Stimulated activated naive CD8-positive, alpha-beta T cell treated with anti-CD3 and anti-CD28 coated beads, Interleukin-15, Interleukin-2, amounts not matched to agents 100 ng/mL and 50 ng/mL, for 24 hours (primary cell): ENCODE results near the gene CAPZA1.
"Not testable (repeated sequence)": the region's sequence is repeated elsewhere in the genome, so short reads cannot be mapped to it uniquely, and the experiment has no call there.

ENCODE experiments used
- H3K27ac Mint-ChIP-seq: one replicate; pipeline ENCODE4 v1.8.0; 2021; ENCODE audit warnings: mild to moderate bottlenecking, mixed read lengths
- H3K27me3 Mint-ChIP-seq: one replicate; pipeline ENCODE4 v1.8.0; 2021; ENCODE audit warnings: mixed read lengths
- H3K36me3 Mint-ChIP-seq: one replicate; pipeline ENCODE4 v1.8.0; 2021; ENCODE audit warnings: low read depth, mixed read lengths
- H3K4me1 Mint-ChIP-seq: one replicate; pipeline ENCODE4 v1.8.0; 2021; ENCODE audit warnings: low read depth, mixed read lengths
- H3K4me3 Mint-ChIP-seq: one replicate; pipeline ENCODE4 v1.8.0; 2021; ENCODE audit warnings: mild to moderate bottlenecking, mixed read lengths
- H3K9me3 Mint-ChIP-seq: one replicate; pipeline ENCODE4 v1.8.0; 2021; ENCODE audit warnings: mixed read lengths

The CAPZA1 gene

DNA sequence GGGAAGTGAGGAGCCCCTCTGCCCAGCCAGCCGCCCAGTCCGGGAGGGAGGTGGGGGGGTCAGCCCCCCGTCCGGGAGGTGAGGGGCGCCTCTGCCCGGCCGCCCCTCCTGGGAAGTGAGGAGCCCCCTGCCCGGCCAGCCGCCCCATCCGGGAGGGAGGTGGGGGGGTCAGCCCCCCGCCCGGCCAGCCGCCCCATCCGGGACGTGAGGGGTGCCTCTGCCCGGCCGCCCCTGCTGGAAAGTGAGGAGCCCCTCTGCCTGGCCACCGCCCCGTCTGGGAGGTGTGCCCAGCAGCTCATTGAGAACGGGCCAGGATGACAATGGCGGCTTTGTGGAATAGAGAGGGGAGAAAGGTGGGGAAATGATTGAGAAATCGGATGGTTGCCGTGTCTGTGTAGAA, 20.8 kb downstream of the CAPZA1 start:
- not testable (repeated sequence) for H3K27me3 Mint-ChIP-seq, H3K27ac Mint-ChIP-seq, H3K4me3 Mint-ChIP-seq, H3K9me3 Mint-ChIP-seq
- Mint-ChIP-seq H3K4me1 (peaks cover 54% of the 10 kb centered on the region), H3K36me3 (peaks cover 37% of the 10 kb centered on the region)

DNA sequence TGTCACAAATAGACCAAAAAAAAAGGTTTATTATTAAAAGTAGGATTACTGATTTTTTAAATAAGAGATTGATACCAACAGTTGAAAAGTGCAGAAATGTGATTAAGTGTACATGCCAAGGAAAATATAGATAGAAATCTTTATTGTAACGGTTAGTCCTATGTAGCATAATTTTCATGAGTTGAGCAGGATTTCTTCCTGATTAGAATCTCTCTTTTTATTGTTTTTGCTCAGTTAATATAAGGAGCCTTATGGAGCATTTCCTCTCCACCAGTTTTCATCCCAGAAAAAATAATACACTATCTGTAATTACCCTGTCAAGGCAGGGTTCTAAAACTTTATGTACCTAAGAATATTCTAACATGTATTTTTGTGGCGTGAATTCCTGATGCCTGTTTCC, 23.4 kb downstream of the CAPZA1 start:
- no peak overlapping the region for H3K4me3 Mint-ChIP-seq
- no peak overlapping the region for H3K27ac Mint-ChIP-seq
- H3K27me3 Mint-ChIP-seq = no peaks in the 10 kb centered on the region
- peaks cover 48% of the 10 kb centered on the region for H3K4me1 Mint-ChIP-seq
- H3K9me3 Mint-ChIP-seq = no peaks in the 10 kb centered on the region
- H3K36me3 Mint-ChIP-seq = peaks cover 51% of the 10 kb centered on the region

DNA sequence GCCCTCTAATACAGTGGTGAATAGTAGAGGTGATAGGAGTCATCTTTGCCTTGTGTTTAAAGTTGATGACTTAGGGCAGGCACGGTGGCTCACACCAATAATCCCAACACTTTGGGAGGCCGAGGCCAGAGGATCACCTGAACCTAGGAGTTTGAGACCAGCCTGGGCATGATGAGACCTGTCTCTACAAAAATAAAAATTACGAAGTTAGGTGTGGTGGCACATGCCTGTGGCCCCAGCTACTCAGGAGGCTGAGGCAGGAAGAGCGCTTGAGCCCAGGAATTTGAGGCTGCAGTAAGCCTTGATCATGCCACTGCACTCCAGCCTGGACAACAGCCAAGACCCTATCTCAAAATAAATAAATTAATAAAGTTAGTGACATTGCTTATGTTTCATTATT, 26.6 kb downstream of the CAPZA1 start:
- Mint-ChIP-seq H3K27ac (no peak overlapping the region), H3K4me1 (peaks cover 45% of the 10 kb centered on the region), H3K27me3 (no peaks in the 10 kb centered on the region), H3K36me3 (peaks cover 77% of the 10 kb centered on the region), H3K9me3 (no peaks in the 10 kb centered on the region), H3K4me3 (no peak overlapping the region)

DNA sequence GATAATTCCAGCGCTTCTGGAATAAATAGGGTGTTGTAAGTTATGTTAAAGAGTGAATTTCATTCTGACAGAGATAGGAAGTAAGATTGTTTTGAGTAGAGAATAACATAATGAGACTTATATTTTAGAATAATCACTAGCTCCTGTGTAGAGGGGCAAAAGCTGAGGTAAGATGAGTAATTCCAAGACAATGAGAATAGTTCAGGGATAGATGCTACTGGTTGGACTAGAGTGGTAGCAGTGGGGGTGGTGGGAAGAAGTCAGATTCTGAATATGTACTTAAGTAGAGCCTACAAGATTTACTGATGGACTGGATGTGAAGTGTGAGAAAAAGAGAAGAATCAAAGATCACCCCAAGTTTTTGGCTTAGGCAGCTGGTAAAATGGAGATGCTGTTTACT, 31.6 kb downstream of the CAPZA1 start:
- no peaks in the 10 kb centered on the region for H3K27me3 Mint-ChIP-seq
- H3K36me3 Mint-ChIP-seq = peaks cover 72% of the 10 kb centered on the region
- H3K27ac Mint-ChIP-seq = no peak overlapping the region
- peaks cover 15% of the 10 kb centered on the region for H3K4me1 Mint-ChIP-seq
- H3K9me3 Mint-ChIP-seq = no peaks in the 10 kb centered on the region
- H3K4me3 Mint-ChIP-seq = no peak overlapping the region

DNA sequence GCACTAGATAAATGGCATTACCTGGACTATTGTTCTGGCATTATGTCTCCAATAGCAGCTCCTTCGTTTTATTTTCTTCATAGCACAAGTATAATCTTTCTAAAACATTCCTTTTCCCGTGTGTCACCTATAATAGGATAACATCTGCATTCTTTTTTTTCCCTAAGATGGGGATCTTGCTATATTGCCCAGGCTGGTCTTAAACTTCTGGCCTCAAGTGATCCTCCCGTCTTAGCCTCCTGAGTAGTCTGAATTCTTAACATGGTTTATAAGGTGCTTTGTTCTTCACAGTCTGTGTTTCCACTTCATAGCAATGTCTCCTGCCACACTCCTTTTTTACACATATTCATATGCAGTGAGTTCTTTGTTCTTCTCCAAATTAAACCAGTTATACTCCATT, 46.2 kb downstream of the CAPZA1 start:
- Mint-ChIP-seq H3K4me3 (no peak overlapping the region), H3K36me3 (peaks cover 82% of the 10 kb centered on the region), H3K27ac (peak overlapping the region; percentile 9), H3K27me3 (no peaks in the 10 kb centered on the region), H3K9me3 (no peaks in the 10 kb centered on the region), H3K4me1 (peaks cover 34% of the 10 kb centered on the region)

DNA sequence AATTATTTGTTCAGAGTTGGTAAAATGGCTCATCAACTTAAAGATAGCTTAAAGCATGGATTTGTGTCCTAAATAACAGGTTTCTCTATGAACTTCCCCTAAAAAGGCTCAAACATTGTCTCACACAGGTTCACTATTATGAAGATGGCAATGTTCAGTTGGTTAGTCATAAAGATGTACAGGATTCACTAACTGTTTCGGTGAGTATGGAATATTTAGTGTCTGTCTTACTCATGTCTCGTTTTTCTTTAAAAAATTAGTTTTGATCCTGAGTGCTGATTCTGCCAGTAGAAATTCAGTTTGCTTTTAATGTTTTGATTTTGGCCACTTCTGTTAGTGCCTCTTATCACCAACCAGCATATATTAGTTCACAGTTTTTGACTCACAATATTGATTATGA, 47.3 kb downstream of the CAPZA1 start:
- no peaks in the 10 kb centered on the region for H3K9me3 Mint-ChIP-seq
- H3K4me1 Mint-ChIP-seq = peaks cover 34% of the 10 kb centered on the region
- H3K4me3 Mint-ChIP-seq = no peak overlapping the region
- H3K27me3 Mint-ChIP-seq = no peaks in the 10 kb centered on the region
- peak overlapping the region; percentile 74 for H3K27ac Mint-ChIP-seq
- peaks cover 82% of the 10 kb centered on the region for H3K36me3 Mint-ChIP-seq

DNA sequence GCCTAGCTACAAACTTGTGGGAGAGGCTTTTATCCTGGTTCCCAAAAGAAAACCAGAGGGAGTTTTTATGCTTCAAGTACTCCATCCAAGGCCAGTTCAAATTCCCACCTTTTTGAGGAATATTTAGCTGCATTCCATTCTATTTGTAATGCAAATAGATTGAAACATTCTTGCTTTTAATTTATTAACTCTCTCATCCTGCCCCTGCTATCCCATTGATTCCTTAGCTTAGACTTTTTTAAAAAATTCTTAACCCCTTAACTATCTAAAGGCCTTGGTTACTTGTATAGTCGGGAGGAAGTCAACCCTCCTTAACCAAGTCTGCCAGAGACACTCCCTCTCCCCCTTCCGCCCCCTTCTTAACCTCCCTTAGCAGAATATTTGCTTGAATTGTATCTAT, 52.4 kb downstream of the CAPZA1 start:
- no peak overlapping the region for H3K4me3 Mint-ChIP-seq

DNA sequence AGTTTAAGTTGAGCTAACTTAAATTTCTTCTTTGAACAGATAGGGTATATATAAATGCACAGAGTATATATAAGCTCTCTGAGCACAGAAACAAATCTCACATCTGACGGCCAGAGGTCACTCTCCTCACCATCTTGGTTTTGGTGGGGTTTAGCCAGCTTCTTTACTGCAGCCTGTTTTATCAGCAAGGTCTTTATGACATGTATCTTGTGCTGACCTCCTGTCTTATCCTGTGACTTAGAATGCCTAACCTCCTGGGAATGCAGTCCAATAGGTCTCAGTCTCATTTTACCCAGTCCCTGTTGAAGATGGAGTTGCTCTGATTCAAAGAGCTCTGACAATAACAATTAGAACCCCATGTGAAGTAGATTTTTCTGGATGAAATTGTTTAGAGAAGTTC, 53.2 kb downstream of the CAPZA1 start:
- Mint-ChIP-seq H3K27ac (peak overlapping the region; percentile 9), H3K4me3 (no peak overlapping the region), H3K27me3 (no peaks in the 10 kb centered on the region), H3K4me1 (peaks cover 56% of the 10 kb centered on the region), H3K9me3 (no peaks in the 10 kb centered on the region), H3K36me3 (peaks cover 64% of the 10 kb centered on the region)

More for the DNA sequence above, 52.4 kb downstream of the CAPZA1 start:
- H3K27ac Mint-ChIP-seq = no peak overlapping the region
- H3K36me3 Mint-ChIP-seq = peaks cover 72% of the 10 kb centered on the region
- no peaks in the 10 kb centered on the region for H3K27me3 Mint-ChIP-seq
- H3K4me1 Mint-ChIP-seq = peaks cover 59% of the 10 kb centered on the region
- H3K9me3 Mint-ChIP-seq = no peaks in the 10 kb centered on the region

DNA sequence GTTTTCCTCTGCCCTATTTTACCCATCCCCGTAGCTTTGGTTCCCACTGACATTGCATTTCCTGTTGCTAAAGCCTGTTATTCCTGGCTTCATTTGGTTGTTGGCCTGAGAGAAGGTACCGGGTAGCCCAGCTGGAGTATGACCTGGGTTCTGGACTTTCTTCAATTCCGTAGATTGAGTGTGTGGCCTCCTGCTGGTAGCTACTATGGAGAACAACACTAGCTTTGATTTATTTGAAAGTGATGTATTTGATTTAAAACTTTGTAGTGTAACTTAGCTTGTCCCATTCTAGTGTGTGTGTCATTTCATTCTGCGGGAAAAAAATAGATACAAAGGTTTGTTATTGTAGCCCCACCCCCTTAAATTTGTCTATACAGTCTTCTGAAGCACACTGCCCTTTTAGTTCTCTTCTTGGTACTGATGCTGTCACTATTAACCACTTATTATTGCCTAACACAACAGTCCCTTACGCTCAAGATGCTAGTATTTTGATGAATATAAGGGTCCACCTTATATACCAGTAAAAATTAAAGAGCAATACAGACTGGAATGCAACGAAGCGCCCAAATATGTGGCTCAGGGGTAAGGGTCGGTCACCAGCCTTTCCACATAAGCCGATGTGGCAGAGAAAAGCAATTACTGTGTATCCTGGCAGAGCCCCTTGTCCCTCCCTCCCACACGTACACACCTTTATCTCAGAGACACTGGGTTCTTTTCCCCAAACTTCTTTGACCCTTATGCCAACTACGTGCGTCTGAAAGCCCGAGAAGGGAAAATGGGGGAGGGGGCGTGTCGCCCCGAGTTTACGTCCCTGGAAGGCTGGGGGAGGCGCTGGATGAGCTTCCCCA, 54.2 kb downstream of the CAPZA1 start:
- Mint-ChIP-seq H3K27me3 (no peaks in the 10 kb centered on the region), H3K9me3 (no peaks in the 10 kb centered on the region), H3K36me3 (peaks cover 57% of the 10 kb centered on the region), H3K4me1 (peaks cover 55% of the 10 kb centered on the region), H3K4me3 (peak overlapping the region; percentile 90), H3K27ac (peak overlapping the region; percentile 94)

DNA sequence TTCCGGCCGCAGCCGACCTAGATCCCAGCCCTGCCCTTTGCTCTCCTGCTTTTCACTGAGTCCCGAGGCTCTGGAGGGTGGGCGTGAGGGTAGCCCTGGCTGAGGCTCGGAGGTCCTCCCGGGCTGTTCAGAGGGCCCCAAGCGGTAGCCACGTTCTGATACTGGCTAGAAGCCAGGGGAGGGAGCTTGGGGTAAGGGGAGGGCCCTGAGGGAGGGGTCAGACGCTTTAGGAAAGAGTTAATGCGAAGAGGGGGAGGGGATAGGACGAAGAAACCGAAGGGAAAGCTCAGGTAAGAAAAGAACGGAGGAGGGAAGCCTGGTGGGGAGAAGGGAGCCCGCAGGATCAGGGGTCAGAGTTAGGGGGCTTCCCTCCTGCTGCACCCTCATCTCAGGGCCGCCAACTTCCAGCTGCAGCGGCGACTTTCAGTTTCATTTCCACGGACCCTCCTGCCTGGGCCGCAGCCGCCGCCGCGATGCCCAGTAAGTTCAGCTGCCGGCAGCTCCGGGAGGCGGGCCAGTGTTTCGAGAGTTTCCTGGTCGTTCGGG, 54.9 kb downstream of the CAPZA1 start, which contains the start of gene MOV10:
Gene MOV10, plus strand, starts transcription at position 220 of the 546 bp plus-strand sequence. Its CDS starts 254 bp downstream, at position 474.
- peak within 1 kb of the TSS; percentile 94 for H3K27ac Mint-ChIP-seq
- peaks cover 48% of the 10 kb centered on the region for H3K4me1 Mint-ChIP-seq
- H3K4me3 Mint-ChIP-seq = peak within 1 kb of the TSS; percentile 90
- no peaks in the 10 kb centered on the region for H3K27me3 Mint-ChIP-seq
- H3K9me3 Mint-ChIP-seq = no peaks in the 10 kb centered on the region
- peaks cover 50% of the 10 kb centered on the region for H3K36me3 Mint-ChIP-seq

DNA sequence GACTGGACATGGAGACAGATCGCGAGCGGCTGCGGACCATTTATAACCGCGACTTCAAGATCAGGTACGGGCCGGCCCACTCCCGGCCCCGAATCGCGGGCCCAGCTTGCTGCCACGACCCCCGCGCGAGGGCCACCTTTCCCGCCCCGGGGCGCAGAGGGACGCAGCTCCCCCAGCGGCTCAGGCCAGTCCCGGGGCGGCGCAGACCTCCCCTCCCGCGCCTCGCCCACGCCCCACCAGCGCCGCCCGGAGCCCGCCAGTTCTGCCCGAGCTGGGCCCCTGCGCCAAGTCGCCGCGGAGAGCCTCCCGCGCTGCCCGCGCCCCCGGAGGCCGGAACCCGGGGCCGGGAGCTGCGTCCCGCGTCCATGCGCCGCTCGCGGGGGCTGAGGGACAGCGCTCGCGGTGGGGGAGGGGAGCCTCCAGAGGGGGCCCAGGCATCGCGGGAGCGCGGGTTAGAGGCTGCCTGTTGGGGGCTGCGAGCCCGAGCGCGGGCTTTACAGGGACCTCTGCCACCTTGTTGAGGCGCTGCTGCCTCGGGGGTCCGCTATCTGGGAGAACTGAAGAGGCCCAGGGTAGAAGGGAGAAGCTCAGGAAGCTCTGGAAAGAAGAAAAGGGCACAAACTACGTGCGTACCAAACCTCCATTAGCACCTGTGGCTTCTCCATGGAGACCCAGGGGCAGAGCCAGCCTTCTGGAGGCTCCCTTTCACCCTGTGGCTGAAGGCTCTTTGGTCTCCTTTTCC, 55.5 kb downstream of the CAPZA1 start:
- Mint-ChIP-seq H3K36me3 (peaks cover 48% of the 10 kb centered on the region), H3K9me3 (peaks cover 3% of the 10 kb centered on the region), H3K4me1 (peaks cover 47% of the 10 kb centered on the region), H3K27me3 (no peaks in the 10 kb centered on the region), H3K27ac (peak overlapping the region; percentile 94), H3K4me3 (peak overlapping the region; percentile 90)

DNA sequence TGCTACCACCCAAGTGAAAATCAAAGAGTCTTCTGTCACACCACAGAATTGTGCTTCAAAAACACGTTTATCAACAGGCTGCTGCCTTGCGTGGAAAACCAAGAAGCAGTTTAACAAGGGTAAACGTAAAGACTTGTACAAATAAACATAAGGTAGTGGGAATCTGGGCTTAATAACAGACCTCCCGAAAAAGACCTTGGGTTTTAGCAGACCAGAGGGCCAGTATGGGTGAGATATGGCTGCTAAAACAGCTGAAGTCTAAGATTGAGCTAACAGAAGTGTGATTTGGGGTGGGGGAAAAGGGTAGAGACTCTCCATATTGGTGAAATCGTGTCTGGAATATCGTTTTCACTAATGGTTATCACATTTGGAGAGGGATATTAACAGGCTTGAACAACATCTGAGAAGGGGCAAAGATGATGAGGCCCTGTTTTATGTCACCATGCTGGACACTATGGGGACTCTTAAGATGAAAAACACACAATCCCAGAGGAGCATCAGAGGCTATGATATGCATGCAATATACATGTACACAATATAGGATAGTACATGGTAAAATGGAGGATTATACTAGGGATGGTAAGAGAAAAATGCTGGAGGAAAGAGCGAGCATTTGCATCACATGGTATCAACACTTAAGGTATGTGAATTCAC, 56.2 kb downstream of the CAPZA1 start:
- Mint-ChIP-seq H3K9me3 (peaks cover 3% of the 10 kb centered on the region), H3K27ac (peak overlapping the region; percentile 66), H3K4me1 (peaks cover 47% of the 10 kb centered on the region), H3K36me3 (peaks cover 41% of the 10 kb centered on the region), H3K4me3 (peak overlapping the region; percentile 81), H3K27me3 (no peaks in the 10 kb centered on the region)

DNA sequence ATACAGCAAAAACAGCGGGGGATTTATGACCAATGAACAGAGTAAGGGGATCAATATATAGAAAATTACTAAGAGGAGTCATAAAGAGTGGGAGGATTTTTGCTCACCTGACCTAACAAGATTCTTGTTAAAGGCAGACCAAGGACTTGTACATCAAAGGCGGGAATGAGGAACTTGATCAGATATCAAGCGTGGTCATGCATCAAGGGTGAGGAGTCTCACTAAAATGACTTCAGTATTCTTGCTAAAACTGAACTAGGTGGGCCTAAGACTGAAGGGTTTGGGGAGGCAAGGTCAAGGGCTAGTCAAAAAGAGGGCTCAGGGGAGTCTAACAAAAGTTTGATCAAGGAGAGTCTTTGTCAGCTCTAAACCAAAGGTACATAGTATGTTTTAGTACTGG, 56.9 kb downstream of the CAPZA1 start:
- H3K4me3 Mint-ChIP-seq = peak overlapping the region; percentile 32

DNA sequence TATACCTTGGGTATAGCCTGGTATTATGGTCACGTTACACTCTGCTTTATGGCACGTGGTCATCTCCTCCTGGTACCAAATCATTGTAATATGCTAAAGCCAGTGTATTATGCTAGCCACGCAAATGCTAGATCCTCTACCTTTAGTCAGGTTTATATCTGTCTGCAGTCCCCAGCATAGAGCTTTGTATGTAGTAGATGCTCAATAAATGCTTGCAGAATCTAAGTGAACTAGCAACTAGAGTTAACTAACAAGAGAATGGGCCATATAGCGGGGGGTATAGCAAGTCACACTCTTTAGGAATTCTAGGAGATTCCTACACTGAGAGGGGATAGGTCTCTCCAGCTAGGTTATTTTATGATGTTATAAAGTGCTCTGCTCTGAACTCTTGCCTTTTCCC, 57.9 kb downstream of the CAPZA1 start:
- no peak overlapping the region for H3K4me3 Mint-ChIP-seq
- H3K4me1 Mint-ChIP-seq = peaks cover 47% of the 10 kb centered on the region
- no peaks in the 10 kb centered on the region for H3K27me3 Mint-ChIP-seq
- no peak overlapping the region for H3K27ac Mint-ChIP-seq
- H3K9me3 Mint-ChIP-seq = peaks cover 3% of the 10 kb centered on the region
- H3K36me3 Mint-ChIP-seq = peaks cover 25% of the 10 kb centered on the region

More for the DNA sequence above, 56.9 kb downstream of the CAPZA1 start:
- H3K9me3 Mint-ChIP-seq = peaks cover 3% of the 10 kb centered on the region
- H3K36me3 Mint-ChIP-seq = peaks cover 34% of the 10 kb centered on the region
- no peak overlapping the region for H3K27ac Mint-ChIP-seq
- H3K27me3 Mint-ChIP-seq = no peaks in the 10 kb centered on the region
- H3K4me1 Mint-ChIP-seq = peaks cover 47% of the 10 kb centered on the region

DNA sequence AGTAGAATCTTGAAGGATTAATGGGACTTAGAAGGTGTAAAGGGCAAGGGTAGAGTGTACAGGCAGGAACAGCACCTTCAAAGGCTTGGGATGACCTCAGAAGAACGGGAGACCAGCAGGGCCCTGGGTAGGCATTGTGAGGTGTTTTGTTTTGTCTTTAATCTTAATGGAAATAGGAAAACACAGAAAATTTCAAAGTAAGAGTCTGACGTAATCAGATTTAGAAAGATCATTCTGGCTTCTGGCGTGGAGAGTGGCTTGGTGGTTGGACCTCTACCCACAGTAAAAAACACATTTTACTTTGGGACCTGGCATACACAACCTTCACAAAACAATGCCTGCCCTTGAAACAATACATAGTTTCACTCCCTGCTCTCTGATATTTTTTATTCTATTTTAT, 59.0 kb downstream of the CAPZA1 start:
- H3K9me3 Mint-ChIP-seq = peaks cover 3% of the 10 kb centered on the region
- H3K4me3 Mint-ChIP-seq = no peak overlapping the region
- no peaks in the 10 kb centered on the region for H3K27me3 Mint-ChIP-seq
- peak overlapping the region; percentile 80 for H3K27ac Mint-ChIP-seq
- peaks cover 40% of the 10 kb centered on the region for H3K4me1 Mint-ChIP-seq
- peaks cover 20% of the 10 kb centered on the region for H3K36me3 Mint-ChIP-seq
